GM19455 (cell line): ENCODE data around the gene DSCAML1.

Source experiments
- ATAC-seq: cut with Tn5 transposase; IDR thresholded peaks from one replicate; pipeline ENCODE4 v1.9.1; 2021; ENCODE audit not compliant: unreplicated experiment

The DSCAML1 gene

DNA sequence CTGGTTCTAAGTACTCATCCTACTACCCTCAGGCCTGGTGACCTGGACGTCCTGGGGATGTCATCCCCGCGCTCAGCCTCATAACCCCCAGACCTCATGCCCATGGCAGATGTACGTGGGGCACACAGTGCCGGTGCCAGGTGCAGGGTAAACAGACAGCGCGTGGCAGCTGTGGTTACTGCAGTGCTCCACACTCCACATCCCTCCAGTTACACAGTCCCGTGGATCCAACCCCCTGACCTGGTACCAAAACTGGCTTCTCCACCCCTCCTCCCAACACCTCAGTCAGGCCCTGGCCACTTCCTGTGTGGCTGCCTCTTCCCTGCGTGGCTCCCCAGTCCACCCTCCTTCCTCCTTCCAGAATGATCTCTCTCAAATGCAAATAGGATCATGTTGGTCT lies 95.2 kb downstream of the DSCAML1 start:
- no peak for ATAC-seq

DNA sequence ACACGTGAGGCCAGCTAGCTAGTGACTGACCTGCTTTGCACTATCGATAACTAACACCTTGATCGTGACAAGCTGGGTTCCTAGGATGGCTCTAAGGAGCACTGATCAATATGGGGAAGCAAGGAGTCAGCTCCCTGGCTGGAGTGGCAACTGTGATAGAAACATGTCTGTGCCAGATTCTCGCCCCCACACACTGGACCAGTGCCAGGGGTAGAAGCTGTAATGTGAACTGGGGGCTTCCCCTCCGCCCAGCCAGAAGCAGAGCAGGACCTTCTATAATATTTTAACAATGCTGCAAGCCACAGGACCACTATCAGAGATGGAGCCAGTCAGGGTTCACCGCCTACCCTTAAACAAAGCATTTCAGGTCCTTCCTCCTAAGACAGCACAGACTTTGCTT lies 96.5 kb downstream of the DSCAML1 start:
- ATAC-seq, result no peak

DNA sequence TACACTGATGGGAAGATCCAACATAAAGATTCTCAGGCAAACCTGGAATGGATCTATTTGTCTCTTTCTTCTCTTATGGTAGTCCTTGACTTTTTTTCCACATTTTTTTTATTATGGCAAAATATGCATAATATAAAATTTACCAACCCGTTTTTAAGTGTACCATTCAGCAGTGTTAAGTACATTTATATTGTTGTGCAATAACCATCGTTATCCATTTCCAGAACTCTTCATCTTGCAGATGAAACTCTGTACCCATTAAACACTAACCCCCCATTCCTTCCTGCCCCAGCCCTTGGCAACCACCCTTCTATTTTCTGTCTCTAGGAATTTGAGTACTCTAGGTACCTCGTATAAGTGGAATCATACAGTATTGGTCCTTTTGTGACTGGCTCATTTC lies 99.7 kb downstream of the DSCAML1 start:
- no peak for ATAC-seq

DNA sequence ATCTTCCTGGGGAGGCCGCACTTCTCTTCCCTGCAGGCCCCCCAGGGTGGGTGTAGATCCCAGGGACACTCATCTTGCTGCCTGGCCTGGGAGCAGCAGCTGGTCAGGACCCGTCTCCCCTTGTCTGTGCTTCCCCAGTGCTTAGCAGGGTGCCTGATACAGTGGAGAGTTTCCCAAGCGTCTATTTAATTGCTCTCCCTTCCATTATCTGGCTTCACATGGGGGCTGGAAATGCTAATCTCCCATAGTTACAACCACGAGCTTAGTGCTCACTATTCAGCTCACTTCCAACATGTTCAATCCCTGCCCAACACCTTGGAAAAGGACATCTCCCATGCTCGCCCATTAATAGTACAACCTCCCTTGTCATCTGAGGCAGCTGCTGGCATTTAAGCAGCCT lies 100.5 kb downstream of the DSCAML1 start:
- ATAC-seq, result no peak

DNA sequence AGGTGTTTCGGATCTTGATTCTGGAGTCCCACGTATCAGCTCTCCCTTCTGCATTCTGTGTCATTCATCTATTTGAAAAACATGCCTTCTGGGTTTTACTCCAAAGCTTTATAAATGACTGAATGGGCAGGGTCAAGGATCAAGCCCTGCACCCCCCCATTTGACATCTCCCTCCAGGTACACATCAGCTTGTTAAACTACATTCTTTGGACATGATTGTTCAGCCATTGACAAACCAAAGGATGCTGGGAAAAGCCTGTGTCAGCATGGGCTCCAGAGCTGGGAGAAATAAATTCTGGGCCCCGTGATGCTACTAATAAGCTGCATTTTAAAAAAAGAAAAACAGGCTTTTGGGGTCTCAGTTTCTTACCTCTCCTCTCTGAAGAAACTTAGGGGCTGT lies 103.7 kb downstream of the DSCAML1 start:
- no peak for ATAC-seq

DNA sequence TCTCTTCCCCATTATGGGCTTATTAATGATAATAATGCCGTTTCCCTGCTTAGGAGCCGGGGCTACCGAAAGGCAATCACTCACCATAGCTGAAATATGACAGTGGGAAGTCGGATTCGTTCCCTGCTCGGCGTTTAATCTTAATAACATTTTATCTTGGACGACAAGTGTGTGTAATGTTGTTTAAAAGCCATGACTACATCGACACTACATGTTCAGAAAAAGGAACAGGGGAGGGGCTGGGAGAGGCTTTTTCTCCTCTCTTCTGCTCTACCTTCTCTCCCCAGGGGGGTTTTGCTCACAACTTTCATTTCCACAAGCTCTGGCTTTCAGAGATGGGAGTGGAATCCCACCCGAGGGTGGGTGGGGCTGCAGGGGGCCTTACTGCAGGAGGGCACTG lies 105.5 kb downstream of the DSCAML1 start:
- ATAC-seq, result no peak

DNA sequence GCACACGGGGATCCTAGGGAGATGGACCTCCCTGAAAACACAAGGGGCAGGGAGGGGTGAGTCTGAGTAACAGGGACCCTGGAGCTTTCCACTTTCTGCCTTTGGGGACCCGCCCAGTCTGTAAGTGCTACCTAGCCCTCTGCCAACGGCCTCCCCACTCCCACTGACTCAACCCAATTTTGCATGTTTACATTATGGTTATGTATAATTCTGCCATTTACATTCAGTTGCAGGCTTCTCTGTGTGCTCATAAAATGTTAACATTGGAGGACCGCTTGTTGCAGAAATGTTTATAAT lies 105.8 kb downstream of the DSCAML1 start:
- ATAC-seq, result no peak

DNA sequence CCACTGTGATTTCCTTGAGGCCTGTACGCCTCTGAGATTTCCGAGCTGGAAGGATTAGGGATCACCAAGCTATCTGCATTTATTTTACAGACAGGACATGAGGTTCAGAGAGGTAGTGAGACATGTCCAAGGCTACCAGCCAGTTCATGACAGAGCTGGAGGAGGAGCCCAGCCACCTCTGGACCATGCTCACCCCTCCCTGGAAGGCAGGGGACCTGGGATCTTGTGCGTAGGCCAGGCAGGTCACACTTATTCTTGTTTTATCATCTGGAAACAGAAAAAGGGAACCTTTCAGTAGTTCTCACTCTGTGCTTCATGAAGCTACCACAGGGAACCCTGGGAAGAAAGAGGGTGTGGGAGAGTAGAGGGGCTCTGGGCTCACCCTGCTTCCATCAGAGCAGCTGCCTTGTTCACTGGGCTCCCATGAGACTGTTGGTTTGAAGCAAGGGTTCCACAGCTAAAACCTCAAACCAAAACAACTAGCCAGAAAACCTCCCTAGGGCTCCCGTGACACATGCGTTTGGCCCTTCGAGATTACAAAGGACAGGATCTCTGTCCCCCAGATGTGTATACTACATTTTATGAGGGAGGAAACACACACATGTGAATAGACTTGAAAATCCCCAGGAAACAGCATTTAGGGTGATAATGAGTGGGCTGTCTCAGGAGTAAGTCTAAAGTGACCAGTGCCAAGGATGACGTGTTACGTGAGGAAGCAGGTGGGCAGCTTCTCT lies 106.4 kb downstream of the DSCAML1 start:
- no peak for ATAC-seq

DNA sequence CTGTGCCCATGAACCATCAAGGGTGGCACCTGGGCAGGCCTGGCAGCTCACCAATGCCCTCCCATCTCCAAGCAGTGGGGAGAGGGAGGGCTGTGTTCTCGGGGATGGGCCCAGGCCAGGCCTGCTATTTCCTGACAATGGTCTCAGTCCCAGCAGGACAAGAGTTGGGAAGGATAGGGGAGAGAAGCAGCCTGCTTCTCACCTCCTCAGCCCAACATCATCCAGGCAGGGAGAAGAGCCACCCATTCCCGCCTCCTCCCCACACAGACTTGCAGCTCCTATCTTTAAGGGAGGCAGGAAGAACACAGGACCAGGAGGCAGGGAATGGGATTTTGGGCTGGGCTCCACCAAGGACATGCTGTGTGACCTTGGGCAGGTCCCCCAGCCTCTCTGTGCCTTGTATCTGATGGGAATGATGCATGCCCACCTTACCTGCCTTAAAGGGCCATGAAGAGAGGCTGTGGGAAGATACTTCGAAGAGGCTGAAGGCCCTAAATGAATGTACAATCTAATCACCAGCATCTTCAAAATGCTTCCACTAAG lies 108.7 kb downstream of the DSCAML1 start:
- no peak for ATAC-seq

DNA sequence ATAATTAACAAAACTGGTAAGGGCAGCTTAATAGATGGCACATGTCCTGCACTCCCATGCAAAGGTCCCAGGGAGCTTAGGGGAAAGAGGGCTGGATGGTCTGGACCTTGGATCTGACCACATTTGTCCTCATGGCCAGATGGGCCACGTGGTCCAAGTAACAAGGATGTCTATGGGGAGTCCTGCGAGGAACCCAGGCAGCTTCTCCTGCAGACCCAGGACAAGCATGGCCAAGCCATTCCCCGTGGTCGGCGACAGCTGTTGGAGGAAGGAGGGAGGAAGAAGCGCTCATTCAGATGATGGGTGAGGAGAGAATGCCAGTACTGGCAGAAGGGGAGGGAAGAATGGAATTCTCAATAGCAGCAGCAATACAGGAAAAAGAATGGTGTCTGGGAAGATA lies 109.2 kb downstream of the DSCAML1 start:
- ATAC-seq, result no peak

DNA sequence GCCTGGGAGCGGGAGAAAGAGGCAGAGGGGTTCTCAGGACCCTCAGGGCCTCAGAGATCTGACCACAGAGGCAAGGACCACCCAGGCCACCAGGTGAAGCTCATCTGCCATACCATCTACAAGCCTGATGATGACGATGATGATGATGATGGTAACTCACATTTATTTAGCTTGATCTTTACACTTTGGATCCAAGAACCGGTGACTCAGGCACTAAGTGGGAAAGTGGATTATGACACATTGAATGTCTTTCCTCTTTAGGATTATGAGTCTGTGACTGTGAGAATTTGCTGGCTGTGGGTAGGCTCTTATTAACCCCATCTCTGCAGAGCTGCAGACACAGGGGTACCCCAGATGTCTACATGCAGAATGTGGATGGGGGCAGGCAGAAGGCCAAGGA lies 110.3 kb downstream of the DSCAML1 start:
- ATAC-seq, result no peak

DNA sequence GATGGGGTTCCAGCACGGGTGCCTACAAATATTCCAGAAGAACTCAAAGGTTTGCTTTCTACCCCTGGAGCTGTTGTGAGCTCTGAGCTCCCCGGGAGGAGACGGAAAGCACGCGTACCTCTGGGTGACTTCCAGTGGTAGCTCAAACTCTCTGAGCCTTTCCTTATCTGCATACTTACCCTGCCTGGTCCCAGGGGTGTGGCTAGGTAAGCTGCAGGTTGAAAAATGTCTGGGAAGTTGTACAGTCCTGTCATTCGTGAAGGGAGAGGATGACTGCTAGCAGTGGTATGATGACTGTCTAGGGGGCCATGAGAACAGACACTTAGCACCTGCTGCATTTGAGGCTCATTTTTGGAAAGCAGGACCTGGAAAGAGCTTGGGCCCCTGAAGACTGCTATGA lies 111.5 kb downstream of the DSCAML1 start:
- no peak for ATAC-seq

DNA sequence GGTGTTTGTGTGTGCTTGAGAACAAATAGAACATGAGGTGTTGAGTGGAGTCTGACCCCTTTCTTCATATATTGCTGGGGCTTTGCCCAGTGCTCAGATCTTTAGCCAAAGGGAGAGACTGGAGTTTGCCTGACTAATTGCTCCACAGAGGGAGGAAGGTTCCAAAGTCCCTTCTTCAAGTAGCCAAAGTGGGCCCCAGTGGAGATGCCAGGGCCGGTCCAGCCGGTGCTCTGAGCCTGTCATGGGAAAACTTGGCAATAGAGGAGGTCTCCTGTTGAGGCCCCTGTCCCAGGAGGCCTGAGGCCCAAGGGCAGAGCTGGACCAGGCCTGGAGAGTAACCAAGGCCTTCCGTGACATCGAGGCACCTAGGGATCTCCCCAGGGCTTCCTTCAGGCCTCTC lies 112.3 kb downstream of the DSCAML1 start:
- ATAC-seq, result no peak

DNA sequence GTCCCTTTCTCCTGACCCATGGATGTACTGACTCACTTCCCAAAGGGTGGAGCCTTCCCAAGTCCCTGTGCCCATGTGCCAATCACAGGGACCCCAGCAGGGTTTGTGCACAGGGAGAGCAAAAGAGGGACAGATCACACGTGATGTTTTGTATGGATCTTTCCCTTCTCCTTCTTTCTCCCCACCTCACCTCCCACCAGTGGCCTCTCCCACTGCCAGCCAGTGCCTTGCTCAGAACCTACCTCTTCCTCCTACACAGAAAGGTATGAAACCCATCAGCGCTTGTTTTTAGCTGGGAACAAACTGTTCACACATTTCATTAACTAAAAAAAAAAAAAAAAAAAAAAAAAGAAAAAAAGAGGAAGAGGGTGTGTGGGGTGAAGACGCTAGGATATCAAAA lies 112.9 kb downstream of the DSCAML1 start:
- ATAC-seq, result no peak

DNA sequence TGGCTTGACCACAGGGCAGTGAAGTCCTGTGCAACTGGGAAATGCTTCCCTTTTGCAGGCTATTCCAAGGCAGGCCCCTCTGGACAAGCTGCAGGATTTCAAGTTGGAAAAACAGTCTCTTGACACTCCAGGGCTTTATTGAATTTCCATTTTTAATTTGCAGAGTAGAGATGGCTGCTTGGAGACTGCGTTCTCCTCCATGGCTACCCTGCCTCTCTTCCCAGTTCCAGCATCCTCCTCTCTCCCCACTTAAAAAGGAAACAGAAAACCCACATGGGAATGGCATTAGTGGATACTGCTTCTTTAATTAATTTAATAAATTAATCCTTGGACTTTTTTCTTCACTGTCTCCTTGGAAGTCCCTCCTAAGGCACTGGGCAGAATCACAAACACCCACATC lies 115.6 kb downstream of the DSCAML1 start:
- ATAC-seq, result no peak

DNA sequence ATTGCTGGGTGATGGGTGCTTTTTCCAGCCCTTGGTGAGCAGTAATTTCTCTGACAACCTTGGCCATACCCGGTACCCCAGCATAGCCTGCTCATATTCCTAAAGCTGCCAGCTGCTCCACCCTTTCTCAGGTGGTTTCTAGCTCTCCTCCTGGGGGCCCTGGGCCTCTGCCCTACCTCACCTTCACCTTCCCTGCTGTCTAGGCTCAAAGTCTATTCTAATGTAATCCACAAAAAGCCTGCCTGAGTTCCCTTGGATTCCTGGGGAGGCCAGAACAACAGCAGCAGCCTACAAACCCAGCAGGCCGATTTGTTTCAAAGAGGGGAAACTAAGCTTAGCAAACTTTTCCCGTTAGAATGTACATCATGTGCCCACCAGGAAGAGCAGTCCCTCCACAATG lies 117.6 kb downstream of the DSCAML1 start:
- no peak for ATAC-seq

DNA sequence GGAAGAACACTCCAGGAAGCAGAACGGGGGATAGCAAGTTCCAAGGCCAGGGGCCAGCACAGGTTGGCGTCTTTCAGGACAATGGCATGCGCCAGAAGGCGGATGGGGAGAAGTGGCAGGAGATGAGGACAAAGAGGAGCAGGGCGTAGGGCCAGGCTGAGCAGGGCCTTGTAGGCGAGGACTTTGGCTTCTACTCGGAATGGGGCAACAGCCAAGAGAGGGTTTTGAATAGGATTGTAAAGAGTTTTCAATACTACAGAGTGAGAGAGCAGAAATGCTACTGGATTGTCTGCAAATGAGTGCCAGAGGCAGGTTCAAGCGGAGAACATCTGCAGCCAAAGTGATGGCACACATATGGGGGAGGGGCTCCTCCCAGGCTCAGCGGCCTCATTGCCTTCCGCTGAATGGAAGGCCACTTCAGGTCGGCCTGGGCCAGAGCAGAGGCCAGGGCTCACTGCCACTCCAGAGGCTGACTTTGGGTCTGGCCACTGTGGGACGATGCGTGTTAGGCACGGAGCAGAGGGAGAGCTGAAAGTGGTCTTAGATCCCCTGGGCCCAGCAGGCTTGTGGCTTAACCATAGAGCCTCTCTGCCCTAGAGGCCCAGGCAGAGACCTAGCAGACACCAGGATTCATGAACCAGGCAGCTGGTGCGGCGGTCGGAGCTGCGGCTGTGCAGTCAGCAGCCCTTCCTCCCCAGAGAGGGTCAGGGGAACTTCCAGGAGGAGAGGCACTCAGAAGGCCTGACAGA lies 118.2 kb downstream of the DSCAML1 start:
- ATAC-seq, result no peak

DNA sequence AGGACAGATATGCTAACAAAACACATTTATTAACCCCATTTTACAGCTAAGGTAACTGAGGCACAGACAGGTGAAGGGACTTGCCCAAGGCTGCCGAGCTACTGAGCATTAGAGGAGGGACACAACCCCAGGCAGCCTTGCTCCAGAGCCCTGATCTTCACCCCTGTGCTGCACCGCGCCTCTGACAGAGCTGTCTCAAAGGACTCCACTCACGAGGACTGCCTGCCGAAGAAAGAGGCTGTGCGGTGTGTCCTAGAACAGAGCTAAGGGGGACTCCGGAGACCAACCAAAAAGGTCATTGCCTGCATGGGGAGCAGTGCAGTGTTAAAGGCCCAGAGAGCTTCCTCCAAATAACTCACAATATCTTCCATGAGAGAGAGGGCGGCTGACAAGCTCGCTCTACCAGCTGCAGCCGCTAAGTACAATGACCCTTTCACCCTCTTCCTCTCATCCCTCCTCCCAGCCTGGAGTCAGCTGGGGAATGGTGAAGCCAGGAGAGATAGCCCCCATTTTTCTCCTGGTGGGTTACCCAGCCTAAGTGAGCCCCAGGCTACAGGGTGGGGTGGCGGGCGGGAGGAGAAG lies 119.2 kb downstream of the DSCAML1 start:
- no peak for ATAC-seq

DNA sequence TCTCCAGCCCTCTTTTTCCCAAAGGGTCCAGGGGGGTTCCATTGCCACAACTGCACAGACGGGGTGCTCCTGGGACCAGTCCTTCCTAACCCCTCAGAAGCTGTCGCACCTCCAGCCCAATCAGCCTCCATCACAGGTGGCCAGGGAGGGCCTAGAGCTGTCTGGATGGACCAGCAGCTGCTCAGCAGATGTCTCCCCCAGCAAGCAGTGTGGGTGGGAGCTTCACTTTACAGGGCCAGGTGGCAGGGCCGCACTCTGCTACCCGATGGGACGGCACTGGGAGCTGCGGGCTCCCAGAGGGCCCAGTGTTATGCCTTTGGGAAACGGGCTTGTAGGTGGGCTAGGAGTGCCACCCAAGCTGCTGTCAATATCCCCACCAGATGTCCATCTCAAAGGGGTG lies 120.5 kb downstream of the DSCAML1 start:
- no peak for ATAC-seq

DNA sequence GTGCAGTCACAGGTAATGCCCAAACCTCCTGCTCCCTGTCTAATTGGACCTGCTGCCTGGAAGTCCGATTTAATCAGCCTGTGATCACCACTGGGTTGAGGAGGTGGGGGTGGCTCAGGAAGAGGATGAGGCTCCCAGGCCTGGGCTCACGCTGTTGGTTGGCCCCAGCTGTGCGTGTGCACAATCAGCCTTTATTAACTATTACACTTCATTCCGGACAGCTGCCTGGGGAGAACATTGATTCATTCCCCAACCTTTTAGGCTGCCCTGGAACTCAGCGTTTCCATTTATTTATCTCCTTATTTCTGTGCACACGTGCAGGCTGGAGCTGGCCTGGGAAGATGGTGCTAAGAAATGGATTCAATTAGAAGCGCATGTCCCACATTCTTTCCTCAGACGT lies 123.4 kb downstream of the DSCAML1 start:
- ATAC-seq, result no peak

DNA sequence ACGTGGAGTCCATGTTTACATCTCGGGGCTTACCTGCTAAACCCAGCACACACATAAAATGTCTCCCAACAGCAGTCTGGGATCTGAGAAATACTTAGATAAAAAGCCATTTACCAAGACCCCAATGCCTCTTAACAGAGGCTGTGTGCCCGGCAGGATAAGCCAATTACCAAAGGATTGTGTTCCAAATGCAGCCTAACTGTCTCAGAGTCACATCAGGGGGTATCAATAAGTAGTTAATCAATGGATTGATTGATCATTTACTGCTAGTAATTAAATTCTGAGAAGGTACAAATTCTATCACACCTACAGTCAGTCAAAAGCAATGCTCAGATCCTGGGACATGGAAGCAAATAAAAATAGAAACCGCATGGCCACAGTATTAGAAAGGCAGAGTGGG lies 125.6 kb downstream of the DSCAML1 start:
- ATAC-seq, result no peak

DNA sequence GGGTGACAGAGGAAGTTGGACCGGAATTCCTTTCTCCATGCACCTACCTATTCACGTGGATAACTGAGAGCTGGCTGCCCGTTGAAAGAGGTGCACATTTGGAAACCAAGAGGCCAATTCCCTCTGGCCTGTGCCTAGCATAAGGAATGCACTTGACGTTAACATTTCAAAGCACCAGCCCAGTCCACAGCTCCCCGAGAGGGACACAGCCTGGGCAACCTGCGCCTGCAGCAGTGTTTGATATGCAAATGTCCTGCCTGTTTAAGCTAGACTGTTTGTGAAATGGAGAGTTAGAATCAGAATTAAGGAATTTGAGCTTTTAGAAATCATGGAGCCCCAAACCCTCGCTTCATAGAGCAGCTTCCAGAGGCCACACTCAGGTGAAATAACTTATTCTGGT lies 126.1 kb downstream of the DSCAML1 start:
- no peak for ATAC-seq
